ENCODE results near the gene IL17RC. TPM values are rescaled to one million over a fixed set of nuclear protein-coding genes. Genes with fewer than 3 reads are reported as not detected.

The IL17RC gene
- total and polyA plus RNA-seq, 2 of the 4 experiments (the other 2 are of a cell fraction), result 20.8 to 28.3 TPM

DNA sequence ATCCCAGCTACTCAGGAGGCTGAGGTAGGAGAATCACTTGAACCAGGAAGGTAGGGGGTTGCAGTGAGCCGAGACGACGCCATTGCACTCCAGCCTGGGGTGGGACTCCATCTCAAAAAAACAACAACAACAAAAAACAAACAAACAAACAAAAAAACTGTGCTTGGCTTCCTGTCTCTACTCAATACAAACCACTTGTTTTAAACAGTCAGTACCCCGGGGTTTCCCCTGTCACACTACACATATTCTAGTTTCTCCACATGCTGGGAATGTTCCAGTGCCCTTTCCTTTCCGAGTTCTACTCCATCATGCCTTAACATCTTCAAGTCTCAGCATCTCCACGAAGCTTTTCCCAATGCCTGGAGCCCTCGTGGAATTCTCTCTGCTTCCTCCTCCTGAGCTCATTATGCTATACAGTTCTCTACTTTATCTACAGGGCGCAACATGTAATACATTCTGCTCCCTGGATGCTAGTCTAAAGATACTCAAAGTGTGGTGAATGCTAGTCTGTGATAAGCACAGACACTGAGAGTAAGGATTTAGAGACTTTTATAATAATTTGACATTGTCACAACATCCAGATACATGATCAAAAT, 61.9 kb downstream of the IL17RC start:
- Histone ChIP-seq H3K9ac (ENCODE audit: low read depth, low read length) (no peak overlapping the region), H2AFZ (replicated peaks; ENCODE audit: low read length, poor library complexity) (no peak overlapping the region), H2BK120ac (ENCODE audit: low read depth, low read length) (no peak overlapping the region), H3K27ac (ENCODE audit: insufficient read depth, low read length) (no peak overlapping the region), H3K79me1 (ENCODE audit: low read depth in 1 of 2, low read length in 2 of 2) (peaks cover 14 to 49% of the 10 kb centered on the region in 2 experiments), H2AK5ac (ENCODE audit: low read depth, low read length) (no peak overlapping the region), H2BK20ac (ENCODE audit: low read depth, low read length) (no peak overlapping the region), H3K4me2 (ENCODE audit: low read depth, low read length) (no peak overlapping the region), H3K9me1 (ENCODE audit: insufficient read depth, low read length) (peaks cover 5% of the 10 kb centered on the region; the same call in 1 of the 2 replicates), H3K23ac (ENCODE audit: low read depth, low read length) (no peak overlapping the region), H3K36me3 (ENCODE audit: control insufficient read depth, insufficient read depth, low read length) (peaks cover 21% of the 10 kb centered on the region), H4K20me1 (ENCODE audit: insufficient read depth, low read length) (peaks cover 11% of the 10 kb centered on the region; the same call in 1 of the 2 replicates), H4K91ac (ENCODE audit: insufficient read depth, low read depth, low read length) (no peak overlapping the region), H3K18ac (ENCODE audit: low read depth, low read length) (no peak overlapping the region), H3K4me1 (ENCODE audit: control insufficient read depth, insufficient read depth, low read length) (peaks cover 7% of the 10 kb centered on the region), H3K4me3 (ENCODE audit: insufficient read depth, low read depth, low read length) (no peak overlapping the region), H4K8ac (ENCODE audit: low read depth in 2 of 2, low read length in 2 of 2) (no peak overlapping the region), H3K27me3 (ENCODE audit: control insufficient read depth, insufficient read depth, low read length) (no peaks in the 10 kb centered on the region), H3K9me3 (ENCODE audit: control insufficient read depth, insufficient read depth, low read length) (no peaks in the 10 kb centered on the region), H2BK15ac (ENCODE audit: low read depth, low read length) (0 out of 3 replicates have a peak overlapping the region, but pooled peaks have one; percentile 13), H3K14ac (replicated peaks; ENCODE audit: low read depth, low read length) (no peak overlapping the region), H2BK5ac (ENCODE audit: low read depth, low read length, poor library complexity, severe bottlenecking) (no peak overlapping the region), H2AK9ac (replicated peaks; ENCODE audit: low read depth, low read length, poor library complexity) (no peak overlapping the region), H3K4ac (ENCODE audit: low read depth, low read length) (no peak overlapping the region), H3K56ac (ENCODE audit: extremely low read depth, insufficient read depth, low read length) (no peak overlapping the region), H4K5ac (ENCODE audit: low read depth, low read length) (no peak overlapping the region)
- DNase-seq (no peak), ATAC-seq (ENCODE audit: low read depth) (no peak)
- BruUV-seq (replicated peaks), result no TSS peak
- WGBS, 2 experiments (ENCODE audit: extremely low coverage in 2 of 2, insufficient read length in 1 of 2), result 96% methylated on average over 4 of the region's 8 CpGs; no CpG with 5 or more reads in 1 of the 2 experiments
- intact Hi-C loops (cut with micrococcal nuclease) (no loop called here), in situ Hi-C loops (cut with MboI; ENCODE audit: low sequenced_read_pairs) (no loop called here), dilution Hi-C loops (cut with HindIII; ENCODE audit: low sequenced_read_pairs, unreplicated experiment) (no loop called here)
- ChIA-PET CTCF (interaction anchor here (0.5 kb wide), 1 partner anchor 189 kb away, joined by 5 read pairs; no protein-coding TSS in a partner anchor), POLR2A (ENCODE audit: unreplicated experiment) (no interaction called here)
- TF ChIP-seq FOS (IDR thresholded peaks at IDR 0.05; ENCODE audit: low read depth, low read length), result no peak
- no peak for TF ChIP-seq MAZ (IDR thresholded peaks at IDR 0.05; ENCODE audit: borderline replicate concordance, low read depth, low read length)
- no peak for TF ChIP-seq RAD21 (IDR thresholded peaks at IDR 0.05; ENCODE audit: low read length)
- no peak for TF ChIP-seq RCOR1 (IDR thresholded peaks at IDR 0.05; ENCODE audit: insufficient replicate concordance, low read length)
- no peak for TF ChIP-seq CHD1 (IDR thresholded peaks at IDR 0.05; ENCODE audit: low read depth, low read length)
- TF ChIP-seq, protein P1, sequence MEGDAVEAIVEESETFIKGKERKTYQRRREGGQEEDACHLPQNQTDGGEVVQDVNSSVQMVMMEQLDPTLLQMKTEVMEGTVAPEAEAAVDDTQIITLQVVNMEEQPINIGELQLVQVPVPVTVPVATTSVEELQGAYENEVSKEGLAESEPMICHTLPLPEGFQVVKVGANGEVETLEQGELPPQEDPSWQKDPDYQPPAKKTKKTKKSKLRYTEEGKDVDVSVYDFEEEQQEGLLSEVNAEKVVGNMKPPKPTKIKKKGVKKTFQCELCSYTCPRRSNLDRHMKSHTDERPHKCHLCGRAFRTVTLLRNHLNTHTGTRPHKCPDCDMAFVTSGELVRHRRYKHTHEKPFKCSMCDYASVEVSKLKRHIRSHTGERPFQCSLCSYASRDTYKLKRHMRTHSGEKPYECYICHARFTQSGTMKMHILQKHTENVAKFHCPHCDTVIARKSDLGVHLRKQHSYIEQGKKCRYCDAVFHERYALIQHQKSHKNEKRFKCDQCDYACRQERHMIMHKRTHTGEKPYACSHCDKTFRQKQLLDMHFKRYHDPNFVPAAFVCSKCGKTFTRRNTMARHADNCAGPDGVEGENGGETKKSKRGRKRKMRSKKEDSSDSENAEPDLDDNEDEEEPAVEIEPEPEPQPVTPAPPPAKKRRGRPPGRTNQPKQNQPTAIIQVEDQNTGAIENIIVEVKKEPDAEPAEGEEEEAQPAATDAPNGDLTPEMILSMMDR (conservative IDR thresholded peaks at IDR 0.05; ENCODE audit: low read depth, low read length), result no peak
- no peak for TF ChIP-seq RFX5 (IDR thresholded peaks at IDR 0.05; ENCODE audit: low read depth, low read length)
- TF ChIP-seq, protein P2, sequence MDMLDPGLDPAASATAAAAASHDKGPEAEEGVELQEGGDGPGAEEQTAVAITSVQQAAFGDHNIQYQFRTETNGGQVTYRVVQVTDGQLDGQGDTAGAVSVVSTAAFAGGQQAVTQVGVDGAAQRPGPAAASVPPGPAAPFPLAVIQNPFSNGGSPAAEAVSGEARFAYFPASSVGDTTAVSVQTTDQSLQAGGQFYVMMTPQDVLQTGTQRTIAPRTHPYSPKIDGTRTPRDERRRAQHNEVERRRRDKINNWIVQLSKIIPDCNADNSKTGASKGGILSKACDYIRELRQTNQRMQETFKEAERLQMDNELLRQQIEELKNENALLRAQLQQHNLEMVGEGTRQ (IDR thresholded peaks at IDR 0.05; ENCODE audit: low read depth, low read length), result no peak
- no peak for TF ChIP-seq BHLHE40 (IDR thresholded peaks at IDR 0.05; ENCODE audit: low read depth, low read length)
- TF ChIP-seq POLR2A (IDR thresholded peaks at IDR 0.05; ENCODE audit: low read depth, low read length), result no peak
- no peak for TF ChIP-seq NFE2L2 (IDR thresholded peaks at IDR 0.05; ENCODE audit: low read depth, low read length)
- TF ChIP-seq CEBPB (IDR thresholded peaks at IDR 0.05; ENCODE audit: low read depth, low read length), result no peak
- no peak for TF ChIP-seq SMC3 (IDR thresholded peaks at IDR 0.05; ENCODE audit: low read depth, low read length)
- TF ChIP-seq MXI1 (IDR thresholded peaks at IDR 0.05; ENCODE audit: borderline replicate concordance, low read depth, low read length), result no peak
- no peak for TF ChIP-seq MAFK (IDR thresholded peaks at IDR 0.05; ENCODE audit: low read depth, low read length)
- TF ChIP-seq, protein P3, sequence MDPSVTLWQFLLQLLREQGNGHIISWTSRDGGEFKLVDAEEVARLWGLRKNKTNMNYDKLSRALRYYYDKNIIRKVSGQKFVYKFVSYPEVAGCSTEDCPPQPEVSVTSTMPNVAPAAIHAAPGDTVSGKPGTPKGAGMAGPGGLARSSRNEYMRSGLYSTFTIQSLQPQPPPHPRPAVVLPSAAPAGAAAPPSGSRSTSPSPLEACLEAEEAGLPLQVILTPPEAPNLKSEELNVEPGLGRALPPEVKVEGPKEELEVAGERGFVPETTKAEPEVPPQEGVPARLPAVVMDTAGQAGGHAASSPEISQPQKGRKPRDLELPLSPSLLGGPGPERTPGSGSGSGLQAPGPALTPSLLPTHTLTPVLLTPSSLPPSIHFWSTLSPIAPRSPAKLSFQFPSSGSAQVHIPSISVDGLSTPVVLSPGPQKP (IDR thresholded peaks at IDR 0.05; ENCODE audit: borderline replicate concordance, low read depth, low read length), result no peak
